Activated effector memory CD4-positive, alpha-beta T cell treated with anti-CD3 and anti-CD28 coated beads, Interleukin-2, amount 50 U/mL, for 16 hours (primary cell): Measurements from ENCODE around the gene SEZ6L.

ENCODE experiments used
- DNase-seq: peaks from one replicate; pipeline ENCODE4 v3.0.0-alpha.2; 2020

Gene SEZ6L

DNA sequence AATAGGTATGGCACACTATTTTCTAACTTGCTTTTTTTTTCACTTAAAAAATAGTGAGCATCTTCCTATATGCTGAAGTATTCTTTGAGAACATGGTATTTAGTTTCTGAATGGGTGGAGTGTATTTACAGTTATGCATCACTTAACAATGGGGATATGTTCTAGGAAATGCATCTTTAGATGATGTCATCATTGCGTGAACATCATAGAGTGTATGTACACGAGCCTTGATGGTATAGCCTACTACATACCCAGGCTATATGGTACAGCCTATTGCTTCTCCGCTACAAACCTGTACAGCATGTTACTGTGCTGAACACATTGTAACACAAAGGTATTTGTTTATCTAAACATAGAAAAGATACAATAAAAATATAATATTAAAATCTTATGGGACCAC is 135.5 kb downstream of the SEZ6L start:
- DNase-seq, result no peak

DNA sequence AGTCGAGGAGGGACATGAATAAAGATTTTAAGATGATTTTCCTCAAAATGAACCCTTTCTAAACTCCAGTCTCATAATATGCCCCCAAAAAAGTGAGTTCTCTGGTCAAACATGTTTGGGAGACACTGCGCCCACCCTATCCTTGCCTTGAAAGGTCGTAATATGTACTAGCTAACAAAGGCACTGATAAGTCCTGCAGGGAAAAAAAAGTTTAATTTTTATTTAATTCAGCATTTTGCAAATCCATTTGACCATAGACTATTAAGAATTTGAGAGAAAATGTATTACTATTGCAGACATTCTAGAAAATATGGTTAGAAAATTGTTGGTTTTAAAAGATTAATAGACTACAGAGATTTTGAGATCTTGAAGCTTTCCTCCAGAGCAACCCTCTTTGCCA is 139.2 kb downstream of the SEZ6L start:
- no peak for DNase-seq

DNA sequence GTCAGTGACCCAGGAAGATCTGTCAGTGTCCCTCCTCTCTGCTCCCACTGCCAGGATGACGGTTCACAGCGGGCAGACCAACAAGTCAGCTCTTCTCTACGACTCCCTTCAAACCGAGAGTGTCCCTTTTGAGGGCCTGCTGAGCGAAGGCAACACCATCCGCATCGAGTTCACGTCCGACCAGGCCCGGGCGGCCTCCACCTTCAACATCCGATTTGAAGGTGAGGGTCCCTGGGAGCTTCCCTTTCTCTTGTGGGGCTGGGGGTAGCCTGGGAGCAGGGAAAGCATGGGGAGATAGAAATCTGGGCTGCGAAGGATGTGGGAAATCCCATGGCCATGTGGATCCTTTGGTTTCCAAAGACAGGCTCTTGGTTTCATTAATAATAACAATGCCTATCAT is 141.4 kb downstream of the SEZ6L start:
- no peak for DNase-seq

DNA sequence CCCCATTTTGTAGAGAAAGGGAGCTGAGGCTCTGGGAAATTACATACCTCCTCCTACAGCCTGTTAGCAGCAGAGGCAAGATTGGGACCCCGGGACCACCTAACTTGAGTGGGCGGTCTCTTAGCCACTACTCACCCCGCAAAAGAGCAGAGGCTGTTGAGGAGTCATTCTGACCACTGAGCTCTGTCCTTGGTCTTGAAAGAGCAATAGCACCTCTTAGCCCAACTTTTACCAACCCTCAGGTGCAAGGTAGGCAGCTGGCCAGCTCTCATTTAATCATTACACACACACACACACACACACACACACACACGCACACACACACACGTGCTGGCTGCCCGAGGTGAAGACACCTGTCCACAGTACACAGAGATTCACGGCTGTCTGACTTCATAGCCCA is 144.0 kb downstream of the SEZ6L start:
- no peak for DNase-seq

DNA sequence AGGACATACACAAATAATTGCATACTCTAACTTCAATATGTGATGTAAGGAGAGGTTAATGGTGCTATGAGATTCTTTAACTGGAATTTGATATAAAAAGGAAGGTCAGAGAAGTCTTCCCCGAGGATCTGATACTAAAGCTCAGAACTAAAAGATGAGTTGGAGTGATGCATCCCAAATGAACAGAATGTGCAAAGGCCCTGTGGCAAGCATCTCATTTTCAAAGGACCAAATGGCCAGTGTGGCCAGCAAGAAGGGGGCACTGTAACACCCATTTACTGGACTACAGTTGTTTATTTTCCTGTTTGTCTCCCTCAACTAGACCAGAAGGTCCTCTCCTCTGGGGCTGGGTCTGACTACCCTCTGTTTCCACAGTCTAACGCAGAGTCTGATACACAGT is 144.9 kb downstream of the SEZ6L start:
- no peak for DNase-seq

DNA sequence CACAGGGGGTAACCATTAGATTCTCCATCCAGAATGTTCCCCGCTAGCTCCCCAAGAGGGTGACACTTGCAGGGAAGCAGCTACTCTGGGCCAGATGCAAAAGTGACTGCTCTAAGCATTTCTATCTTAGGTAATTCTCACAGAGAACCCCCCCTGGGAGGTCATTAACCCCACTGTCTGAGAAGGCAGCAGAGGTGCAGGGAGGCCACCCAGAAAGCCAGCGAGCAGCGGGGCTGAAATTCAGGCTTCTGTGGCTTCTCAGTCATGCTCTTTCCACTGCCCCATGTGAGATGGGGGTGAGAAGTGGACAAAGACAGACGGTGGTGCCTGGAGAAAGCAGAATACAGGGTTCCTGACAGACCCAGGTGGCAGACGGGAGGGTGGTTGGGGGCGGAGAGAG is 145.4 kb downstream of the SEZ6L start:
- DNase-seq, result no peak

DNA sequence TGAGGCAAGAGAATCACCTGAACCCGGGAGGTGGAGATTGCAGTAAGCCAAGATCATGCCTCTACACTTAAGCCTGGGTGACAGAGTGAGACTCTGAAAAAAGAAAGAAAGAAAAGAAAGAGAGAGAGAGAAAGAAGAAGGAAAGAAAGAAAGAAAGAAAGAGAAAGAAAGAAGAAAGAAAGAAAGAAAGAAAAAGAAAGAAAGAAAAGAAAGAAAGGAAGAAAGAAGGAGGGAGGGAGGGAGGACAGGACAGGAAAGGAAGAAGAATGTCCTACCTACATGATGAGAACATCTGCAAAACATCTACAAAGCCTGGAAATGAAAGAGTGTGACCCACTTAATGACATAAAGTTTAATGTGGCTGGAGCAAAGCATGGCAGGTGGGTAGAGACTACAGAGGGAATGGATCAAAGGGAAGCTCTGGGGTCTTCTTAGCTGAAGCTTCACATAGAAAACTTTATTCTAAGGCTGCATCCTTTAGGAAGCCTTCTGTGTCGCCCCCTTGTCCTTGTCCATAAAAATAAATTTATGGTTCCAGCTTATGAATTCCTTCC is 147.5 kb downstream of the SEZ6L start:
- no peak for DNase-seq

DNA sequence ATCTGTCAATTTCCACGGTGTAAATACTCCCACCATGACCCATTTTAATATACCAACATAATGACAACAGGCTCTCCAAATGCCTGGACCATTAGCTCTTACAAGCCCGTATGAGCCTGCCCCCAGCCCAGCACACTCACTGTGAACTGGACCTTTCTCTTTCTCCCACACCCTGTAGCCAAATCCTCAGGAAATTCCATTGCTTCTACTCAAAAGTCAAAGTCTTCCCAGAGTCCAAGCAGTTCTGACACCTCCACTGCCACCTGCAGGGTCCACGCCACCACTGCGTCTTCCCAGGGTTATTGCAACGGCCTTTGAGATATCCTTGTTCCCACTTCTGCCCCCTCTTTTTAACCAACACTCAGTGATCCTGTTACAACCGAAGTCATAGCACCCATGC is 149.7 kb downstream of the SEZ6L start:
- no peak for DNase-seq

DNA sequence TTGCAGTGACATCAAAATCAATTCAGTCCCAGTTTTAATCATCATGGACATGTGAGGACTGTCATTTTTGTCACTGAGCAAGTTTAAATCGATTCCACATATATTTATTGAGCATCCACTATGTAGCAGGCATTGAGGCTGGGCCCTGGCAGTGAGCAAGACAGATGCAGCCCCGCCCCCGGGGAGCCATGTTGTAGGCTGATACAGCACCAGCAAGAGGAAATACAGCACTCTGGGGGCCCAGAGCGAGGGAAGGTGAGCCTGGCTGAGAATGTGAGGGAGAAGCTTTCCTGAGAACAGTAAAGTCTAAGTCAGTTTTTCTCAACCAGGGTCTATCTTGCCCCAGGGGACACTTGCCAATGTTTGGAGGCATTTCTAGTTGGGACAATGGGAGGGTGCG is 151.2 kb downstream of the SEZ6L start:
- DNase-seq, result no peak

DNA sequence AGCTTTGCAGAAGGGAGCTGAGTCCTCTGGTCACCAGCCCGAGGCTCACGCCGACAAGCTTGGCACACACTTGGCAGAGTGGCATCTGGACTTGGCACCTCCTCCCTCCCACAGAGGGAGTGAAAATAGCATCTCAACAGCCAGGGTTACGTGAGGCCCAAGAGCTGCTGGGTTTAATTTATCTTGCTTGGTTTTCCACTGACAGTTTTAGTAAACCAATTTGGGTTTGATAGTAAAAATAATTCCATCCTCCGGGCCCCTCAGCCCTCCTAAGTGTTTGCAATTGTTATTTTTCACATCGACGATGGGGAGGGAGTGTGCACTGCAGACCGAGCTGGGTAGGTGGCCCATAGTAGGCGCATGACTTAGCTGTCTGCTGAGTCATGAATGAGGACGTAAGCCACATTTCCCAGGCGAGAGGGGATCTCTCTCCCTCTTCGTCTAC is 152.2 kb downstream of the SEZ6L start:
- no peak for DNase-seq

DNA sequence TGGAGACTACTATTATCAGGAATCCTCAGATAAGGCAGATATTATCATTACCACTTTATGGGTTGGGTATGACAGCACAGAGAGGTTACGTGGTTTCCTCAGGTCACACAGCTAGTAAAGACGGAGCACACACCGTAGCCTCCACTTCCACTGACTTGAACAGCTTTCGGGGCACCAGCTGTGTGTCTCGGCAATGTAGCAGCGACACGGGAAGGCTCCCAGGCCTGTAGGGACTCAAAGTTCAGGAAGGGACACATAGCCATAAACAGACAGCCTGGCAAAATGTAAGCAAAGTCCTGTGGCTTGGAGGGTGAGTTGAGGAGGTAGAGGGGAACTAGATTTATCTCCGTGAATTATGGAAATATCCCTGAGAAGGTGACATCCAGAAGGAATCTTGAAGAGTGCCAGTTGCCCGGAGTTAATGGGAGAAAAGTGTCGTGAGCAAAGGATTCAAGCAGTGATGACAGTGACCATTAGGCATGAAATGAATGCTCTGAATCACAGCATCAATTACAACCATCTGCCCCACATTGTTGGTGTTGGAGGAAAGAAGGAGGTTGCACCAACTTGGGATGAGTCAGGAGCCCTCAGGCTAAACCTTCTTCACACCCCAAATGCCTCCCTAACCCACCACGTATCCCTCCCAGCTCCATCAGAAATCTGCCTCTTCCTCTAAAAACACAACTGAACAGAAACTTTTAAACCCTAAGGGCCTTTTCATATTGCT is 153.1 kb downstream of the SEZ6L start:
- no peak for DNase-seq

DNA sequence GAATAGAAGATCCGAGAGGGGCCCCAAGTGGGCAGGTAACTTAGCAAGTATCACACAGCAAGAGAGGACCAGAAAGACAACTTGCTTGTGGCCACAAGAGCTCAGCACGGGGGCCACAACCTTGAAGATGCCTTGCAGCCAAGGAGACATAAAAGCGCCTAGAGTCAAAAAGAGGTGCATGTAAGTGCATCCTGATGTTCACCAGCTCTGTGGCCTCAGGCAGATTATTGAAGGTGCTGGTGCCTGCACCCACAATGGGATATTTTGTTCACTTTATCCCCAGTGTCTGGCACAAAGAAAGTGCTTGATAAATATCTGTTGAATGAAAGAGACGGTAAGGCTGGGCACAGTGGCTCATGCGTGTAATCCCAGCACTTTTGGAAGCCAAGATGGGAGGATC is 153.8 kb downstream of the SEZ6L start:
- no peak for DNase-seq

DNA sequence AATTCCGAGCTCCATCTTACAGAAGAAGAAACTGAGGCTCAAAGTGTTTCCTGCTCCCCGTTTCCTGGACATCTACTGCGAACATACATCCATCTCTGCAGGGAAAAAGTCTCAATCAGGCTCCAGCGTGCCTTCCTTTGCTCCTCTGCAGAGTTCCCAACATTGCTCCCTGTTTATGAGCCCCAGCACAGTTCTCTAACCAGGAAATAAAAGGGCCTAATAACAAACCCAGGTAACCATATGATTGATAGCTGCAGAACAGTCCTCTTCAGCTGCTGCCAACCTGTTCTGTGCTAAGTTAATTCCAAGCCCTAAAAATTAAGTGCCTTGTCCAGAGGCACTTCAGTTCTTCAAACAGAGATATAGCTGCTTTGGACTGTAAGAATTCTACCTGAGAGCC is 154.9 kb downstream of the SEZ6L start:
- no peak for DNase-seq

DNA sequence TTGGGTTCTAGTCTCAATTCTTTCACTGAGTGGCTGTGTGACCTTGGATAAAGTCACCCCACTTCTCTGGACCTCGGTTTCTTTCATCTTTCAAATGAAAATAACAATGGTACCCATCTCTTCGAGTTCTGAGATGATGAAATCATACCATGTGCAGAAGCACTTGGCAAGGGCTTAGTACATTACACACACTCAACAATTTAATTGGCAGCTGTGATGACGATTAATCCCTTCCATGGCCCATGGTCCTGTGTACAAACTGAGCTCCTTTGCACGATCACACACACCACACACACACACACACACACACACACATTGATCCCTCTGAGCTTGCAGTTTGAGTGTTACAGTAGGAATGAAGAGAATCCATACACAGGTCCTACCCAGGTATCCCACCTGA is 156.4 kb downstream of the SEZ6L start:
- DNase-seq, result no peak

DNA sequence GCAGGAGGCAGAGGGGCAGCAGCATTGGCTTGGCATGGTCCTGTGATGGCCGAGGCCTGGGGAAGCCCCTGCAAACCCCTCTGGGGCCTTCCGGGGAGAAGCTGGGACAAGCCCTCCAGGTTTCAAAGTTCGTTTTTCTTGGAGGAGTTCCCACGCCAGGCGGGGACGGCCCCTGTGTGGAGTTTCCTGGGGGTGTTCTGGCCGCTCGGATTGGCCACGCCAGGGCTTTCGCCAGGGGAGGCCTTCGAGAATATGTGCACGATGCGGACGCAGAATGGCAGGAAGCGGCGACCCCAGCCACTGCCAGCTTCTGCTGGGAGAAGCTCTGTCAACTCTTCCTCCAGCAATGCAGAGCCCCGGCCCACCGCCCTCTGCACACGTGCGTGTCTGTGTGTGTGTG is 157.5 kb downstream of the SEZ6L start:
- DNase-seq, result no peak

DNA sequence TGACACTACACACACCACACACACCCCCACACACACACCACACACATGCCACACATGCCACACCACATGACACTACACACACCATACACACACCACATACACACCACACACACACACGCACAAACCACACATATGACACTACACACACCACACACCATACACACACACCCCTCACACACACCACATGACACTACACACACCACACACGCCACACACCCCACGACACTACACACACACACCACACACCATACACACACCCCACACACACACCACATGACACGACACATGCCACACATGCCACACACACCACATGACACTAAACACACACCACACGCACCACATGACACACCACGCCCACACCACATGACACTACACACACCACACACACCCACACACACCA is 158.0 kb downstream of the SEZ6L start:
- DNase-seq, result no peak

DNA sequence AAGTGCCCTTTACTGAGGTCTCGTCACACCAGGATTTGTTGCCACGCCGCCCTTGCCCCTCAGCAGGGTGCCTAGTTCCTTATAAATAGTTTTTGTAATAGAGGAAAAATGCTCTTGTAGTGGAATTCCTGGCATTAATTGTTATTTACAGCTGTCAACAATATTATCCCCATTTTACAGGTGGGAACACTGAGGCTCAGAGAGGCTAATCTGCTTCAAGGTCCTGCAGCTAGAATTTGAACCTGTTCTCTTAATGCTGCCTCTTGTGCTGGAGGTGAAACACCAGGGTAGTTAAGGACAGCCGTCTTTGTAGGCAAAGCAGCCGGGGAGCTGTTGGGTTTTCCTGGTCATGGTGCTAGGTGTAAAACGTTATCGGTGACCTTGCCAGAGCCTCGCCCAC is 159.0 kb downstream of the SEZ6L start:
- DNase-seq, result no peak

DNA sequence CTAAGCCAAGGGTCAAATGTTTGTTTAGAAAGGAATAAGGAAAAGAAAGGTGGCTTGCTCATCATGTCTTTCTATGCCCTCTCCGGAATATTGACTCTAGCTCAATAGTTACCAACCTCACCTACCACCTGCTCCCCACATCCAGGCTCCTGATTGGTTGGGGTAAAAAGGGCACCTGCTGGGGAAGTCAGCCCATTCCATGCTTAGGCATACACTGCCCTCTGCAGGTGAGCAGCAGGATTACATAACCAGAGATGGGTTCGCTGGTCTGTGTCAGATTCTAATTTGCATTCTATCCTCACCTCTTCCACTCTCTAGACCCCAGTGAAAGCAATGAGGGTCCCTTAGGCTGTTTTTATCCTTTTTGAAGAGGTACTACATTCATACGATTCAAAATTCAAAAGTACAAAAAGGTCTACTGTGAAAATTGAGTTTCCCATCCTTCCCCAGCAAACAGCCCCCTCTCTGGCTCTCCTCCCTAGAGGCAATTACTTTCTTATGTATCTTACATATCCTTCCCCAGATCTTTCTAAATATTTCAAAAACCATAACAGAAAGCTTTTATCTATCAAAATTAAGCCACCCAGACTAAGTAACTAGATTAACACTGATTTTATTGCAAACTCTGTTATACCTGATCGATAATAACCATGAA is 161.8 kb downstream of the SEZ6L start:
- peak; percentile 80 for DNase-seq

DNA sequence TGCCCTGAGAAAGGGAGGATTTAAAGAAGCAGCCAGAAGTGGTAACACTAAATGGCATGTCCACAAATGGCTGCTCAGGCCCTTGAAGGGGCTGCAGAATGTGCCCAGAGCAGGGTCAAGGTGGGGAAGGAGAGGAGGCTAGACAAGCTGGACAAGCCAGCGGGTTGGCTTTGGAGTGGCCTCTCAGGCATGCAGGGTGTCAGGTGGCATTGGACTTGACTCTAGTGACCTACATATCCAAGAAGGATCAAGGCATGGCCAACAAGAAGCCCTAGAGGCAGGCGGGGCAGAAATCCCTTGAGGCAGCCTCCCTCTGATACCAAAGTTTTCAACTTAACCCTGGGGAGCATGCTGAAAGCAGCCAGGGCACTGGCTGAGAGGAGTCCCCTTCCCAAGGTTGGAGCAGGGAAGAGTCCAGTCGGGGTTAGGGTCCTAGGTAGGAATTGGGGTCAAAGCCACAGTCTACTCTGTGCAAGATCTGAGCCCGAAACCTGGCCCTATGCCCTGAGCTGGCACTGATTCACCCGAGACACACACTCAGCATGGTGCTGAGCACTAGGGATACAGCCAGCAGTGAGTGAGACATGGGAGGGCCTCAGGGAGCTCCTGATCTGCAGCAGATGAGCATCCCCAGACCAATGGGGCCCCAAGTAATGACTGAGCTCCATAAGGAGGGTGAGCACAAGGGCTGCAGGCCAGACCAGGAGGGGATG is 164.0 kb downstream of the SEZ6L start:
- DNase-seq, result no peak

DNA sequence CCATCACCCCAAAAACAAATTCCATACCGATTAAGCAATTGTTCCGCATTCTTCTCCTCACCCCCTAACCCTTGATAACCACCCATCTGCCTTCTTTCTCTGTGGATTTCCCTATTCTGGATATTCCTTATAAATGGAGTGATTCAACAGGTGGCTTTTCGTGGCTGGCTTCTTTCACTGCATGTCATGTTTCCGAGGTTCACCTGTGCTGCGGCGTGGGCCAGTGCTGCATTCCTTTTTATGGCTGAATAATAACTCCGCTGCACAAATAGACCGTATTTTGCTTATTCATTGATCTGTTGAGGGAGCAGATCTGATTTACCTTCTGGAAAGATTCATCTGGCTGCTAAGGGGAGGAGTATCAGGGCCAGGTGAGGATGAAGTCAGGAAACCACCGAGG is 165.0 kb downstream of the SEZ6L start:
- DNase-seq, result no peak

DNA sequence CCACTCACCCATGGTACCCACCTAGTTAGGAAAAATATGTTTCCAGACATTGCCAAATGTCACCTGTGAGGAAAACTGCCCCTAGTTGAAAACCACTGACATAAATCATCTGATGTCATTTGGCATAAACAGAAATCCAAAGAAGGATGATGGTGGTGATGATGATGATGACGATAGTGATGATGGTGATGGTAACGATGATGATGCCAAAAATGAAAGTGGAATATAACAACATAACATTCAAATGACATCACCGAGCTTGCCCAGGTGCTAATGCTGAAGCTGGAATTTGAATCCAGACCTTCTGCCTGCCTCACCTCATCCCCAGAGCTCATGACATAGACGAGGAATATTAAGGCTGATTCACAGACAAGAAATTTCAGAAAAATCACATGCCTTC is 167.5 kb downstream of the SEZ6L start:
- DNase-seq, result no peak

DNA sequence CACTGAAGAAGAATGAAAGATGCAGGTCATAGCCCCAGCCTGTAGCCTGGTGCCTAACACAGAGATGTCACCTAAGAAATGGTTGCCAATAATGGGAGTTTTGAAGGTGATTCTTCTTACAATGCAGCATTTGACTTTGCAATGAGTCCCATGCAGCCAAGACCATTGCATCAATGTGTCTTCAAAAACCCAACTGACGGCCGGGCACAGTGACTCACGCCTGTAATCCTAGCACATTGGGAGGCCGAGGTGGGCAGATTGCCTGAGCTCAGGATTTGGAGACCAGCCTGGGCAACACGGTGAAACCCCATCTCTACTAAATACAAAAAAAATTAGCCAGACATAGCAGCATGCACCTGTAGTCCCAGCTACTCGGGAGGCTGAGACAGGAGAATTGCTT is 170.5 kb downstream of the SEZ6L start:
- DNase-seq, result no peak

DNA sequence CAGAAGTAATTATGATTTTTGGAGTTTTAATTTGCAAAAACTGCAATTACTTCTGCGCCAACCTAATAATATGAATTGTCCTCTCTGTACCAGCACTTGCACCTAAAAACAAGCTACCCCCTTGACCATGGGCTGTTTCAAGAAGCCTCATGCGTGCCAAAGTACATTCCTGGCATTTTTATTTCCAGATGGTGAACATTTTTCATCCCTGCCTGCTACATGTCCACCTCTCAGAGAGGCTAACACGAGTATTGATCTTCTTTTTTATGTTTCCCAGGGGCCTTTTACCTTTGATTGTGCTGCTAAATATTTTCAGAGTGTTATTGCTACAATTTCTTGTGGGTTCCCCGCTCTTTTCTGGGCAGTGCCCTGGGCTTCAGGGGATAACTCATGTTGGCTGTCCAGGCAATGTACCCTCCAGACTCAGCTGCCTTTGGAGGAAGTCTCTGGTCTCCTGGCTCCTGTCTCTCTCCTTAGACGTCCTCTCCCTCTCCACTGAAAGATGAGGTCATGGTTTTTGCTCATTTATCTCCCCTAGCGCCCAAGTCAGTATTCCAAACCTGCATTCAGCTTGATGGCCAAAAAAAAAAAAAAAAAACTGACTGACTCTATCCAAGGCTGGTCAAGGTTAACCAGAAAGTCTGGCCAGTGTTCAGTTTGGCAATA is 173.6 kb downstream of the SEZ6L start:
- DNase-seq, result no peak
